Astrocyte (in vitro differentiated cells and primary cell): ENCODE results near the gene ZNF256. TPM values are rescaled to one million over a fixed set of nuclear protein-coding genes. Genes with fewer than 3 reads are reported as not detected.

ENCODE experiments used
- DNase-seq: peaks from one replicate; pipeline ENCODE4 v3.0.0-alpha.2; 2010; ENCODE audit warnings: low read depth
- FAIRE-seq: peaks from 2 replicates; lab custom pipeline; 2011; peaks lifted over from hg19 to GRCh38; lab: Jason Lieb, UNC
- H2AFZ ChIP-seq: 2 replicates; pipeline ENCODE4 v1.6.0; 2012; ENCODE audit warnings: low read depth, low read length, inconsistent platforms
- H3K27ac ChIP-seq: 2 replicates; pipeline ENCODE4 v1.5.1; 2011; ENCODE audit warnings: low read depth, low read length, inconsistent platforms
- H3K27me3 ChIP-seq: 2 replicates; pipeline ENCODE4 v1.6.0; 2011; ENCODE audit warnings: low read length, inconsistent platforms; ENCODE audit not compliant: insufficient read depth
- H3K36me3 ChIP-seq: 2 replicates; pipeline ENCODE4 v1.5.1; 2011; ENCODE audit warnings: low read length, inconsistent platforms; ENCODE audit not compliant: insufficient read depth
- H3K4me1 ChIP-seq: 2 replicates; pipeline ENCODE4 v1.5.1; 2011; ENCODE audit warnings: low read length, inconsistent platforms; ENCODE audit not compliant: insufficient read depth
- H3K4me2 ChIP-seq: 2 replicates; pipeline ENCODE4 v1.6.0; 2012; ENCODE audit warnings: low read length, inconsistent platforms
- H3K4me3 ChIP-seq: 2 replicates; pipeline ENCODE4 v1.5.1; 2011; ENCODE audit warnings: low read depth, mild to moderate bottlenecking, low read length, inconsistent platforms; ENCODE audit not compliant: insufficient read depth
- H3K79me2 ChIP-seq: 2 replicates; pipeline ENCODE4 v1.6.0; 2012; ENCODE audit warnings: mild to moderate bottlenecking, low read length, inconsistent platforms; ENCODE audit not compliant: insufficient read depth
- H3K9ac ChIP-seq: 2 replicates; pipeline ENCODE4 v1.6.0; 2012; ENCODE audit warnings: mild to moderate bottlenecking, low read length, inconsistent platforms
- H3K9me3 ChIP-seq: 2 replicates; pipeline ENCODE4 v1.5.1; 2012; ENCODE audit warnings: low read depth, mild to moderate bottlenecking, low read length, inconsistent platforms; ENCODE audit not compliant: insufficient read depth
- H4K20me1 ChIP-seq: 2 replicates; pipeline ENCODE4 v1.6.0; 2012; ENCODE audit warnings: low read length, inconsistent platforms; ENCODE audit not compliant: insufficient read depth
- H3K27ac Mint-ChIP-seq: one replicate; pipeline ENCODE4 v1.8.0; 2021; ENCODE audit warnings: mild to moderate bottlenecking, mixed read lengths; ENCODE audit not compliant: unreplicated experiment
- H3K27me3 Mint-ChIP-seq: one replicate; pipeline ENCODE4 v1.8.0; 2021; ENCODE audit warnings: low read depth, mixed read lengths; ENCODE audit not compliant: unreplicated experiment
- H3K36me3 Mint-ChIP-seq: one replicate; pipeline ENCODE4 v1.8.0; 2021; ENCODE audit warnings: low read depth, mixed read lengths; ENCODE audit not compliant: unreplicated experiment
- H3K4me1 Mint-ChIP-seq: one replicate; pipeline ENCODE4 v1.8.0; 2021; ENCODE audit warnings: low read depth, mixed read lengths; ENCODE audit not compliant: unreplicated experiment
- H3K4me3 Mint-ChIP-seq: one replicate; pipeline ENCODE4 v1.8.0; 2021; ENCODE audit warnings: mild to moderate bottlenecking, moderate library complexity, mixed read lengths; ENCODE audit not compliant: unreplicated experiment
- H3K9me3 Mint-ChIP-seq: one replicate; pipeline ENCODE4 v1.8.0; 2021; ENCODE audit warnings: mild to moderate bottlenecking, mixed read lengths; ENCODE audit not compliant: unreplicated experiment
- EZH2 ChIP-seq: IDR thresholded peaks from 2 replicates; pipeline ENCODE4 v1.6.1; 2012; ENCODE audit warnings: mild to moderate bottlenecking, low read length, inconsistent platforms; ENCODE audit not compliant: insufficient read depth
- total RNA-seq: library from RNA; stranded (reverse); gene quantifications from 2 replicates; pipeline ENCODE4 v1.2.1, GENCODE V29; 2021
- TF ChIP-seq, protein P1 (sequence below): IDR thresholded peaks from 2 replicates; pipeline ENCODE4 v1.5.1; 2011; ENCODE audit warnings: low read depth, mild to moderate bottlenecking, inconsistent platforms, low read length, moderate library complexity; ENCODE audit not compliant: insufficient read depth

Gene ZNF256
- total RNA-seq, 1 donor from 2014 or later: 7.1 TPM

- Mint-ChIP-seq H3K4me3 (no peak overlapping the region), H3K9me3 (peaks cover 44% of the 10 kb centered on the region), H3K27me3 (no peaks in the 10 kb centered on the region), H3K4me1 (no peaks in the 10 kb centered on the region), H3K36me3 (peaks cover 37% of the 10 kb centered on the region), H3K27ac (no peak overlapping the region)
- Histone ChIP-seq H4K20me1 (no peaks in the 10 kb centered on the region), H3K27ac (no peak overlapping the region), H3K9ac (no peak overlapping the region), H3K79me2 (no peaks in the 10 kb centered on the region), H3K27me3 (no peaks in the 10 kb centered on the region), H3K4me1 (no peaks in the 10 kb centered on the region), H3K4me2 (no peak overlapping the region), H3K36me3 (no peaks in the 10 kb centered on the region), H3K4me3 (no peak overlapping the region), H3K9me3 (peaks cover 16% of the 10 kb centered on the region), H2AFZ (no peak overlapping the region)
- FAIRE-seq (no peak), DNase-seq (no peak)
- TF ChIP-seq, protein P1, sequence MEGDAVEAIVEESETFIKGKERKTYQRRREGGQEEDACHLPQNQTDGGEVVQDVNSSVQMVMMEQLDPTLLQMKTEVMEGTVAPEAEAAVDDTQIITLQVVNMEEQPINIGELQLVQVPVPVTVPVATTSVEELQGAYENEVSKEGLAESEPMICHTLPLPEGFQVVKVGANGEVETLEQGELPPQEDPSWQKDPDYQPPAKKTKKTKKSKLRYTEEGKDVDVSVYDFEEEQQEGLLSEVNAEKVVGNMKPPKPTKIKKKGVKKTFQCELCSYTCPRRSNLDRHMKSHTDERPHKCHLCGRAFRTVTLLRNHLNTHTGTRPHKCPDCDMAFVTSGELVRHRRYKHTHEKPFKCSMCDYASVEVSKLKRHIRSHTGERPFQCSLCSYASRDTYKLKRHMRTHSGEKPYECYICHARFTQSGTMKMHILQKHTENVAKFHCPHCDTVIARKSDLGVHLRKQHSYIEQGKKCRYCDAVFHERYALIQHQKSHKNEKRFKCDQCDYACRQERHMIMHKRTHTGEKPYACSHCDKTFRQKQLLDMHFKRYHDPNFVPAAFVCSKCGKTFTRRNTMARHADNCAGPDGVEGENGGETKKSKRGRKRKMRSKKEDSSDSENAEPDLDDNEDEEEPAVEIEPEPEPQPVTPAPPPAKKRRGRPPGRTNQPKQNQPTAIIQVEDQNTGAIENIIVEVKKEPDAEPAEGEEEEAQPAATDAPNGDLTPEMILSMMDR: no peak
- TF ChIP-seq EZH2: no peak
Measured at GRCh38 chr19:57961785-57962184, 14.3 kb upstream of the ZNF256 start.

DNA sequence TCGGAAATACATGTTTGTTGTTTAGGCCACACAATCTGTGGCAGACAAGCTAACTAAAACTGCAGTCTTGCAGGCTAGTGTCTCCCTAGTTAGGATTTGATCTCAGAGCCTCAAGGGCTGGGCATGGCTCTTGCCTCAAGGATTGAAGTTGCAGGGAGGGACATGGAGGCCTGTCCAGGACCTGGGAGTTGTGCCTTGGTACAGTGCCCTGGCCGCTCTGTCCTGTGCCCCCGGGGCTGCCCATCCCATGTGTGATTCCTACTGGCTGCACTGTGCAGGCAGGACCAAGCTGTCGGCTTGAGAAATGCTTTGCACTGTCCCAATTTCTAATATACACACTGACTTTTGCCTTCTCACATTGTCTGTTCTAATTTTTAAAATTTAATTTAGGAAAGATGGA, 7.5 kb upstream of the ZNF256 start:
- Mint-ChIP-seq H3K27me3 (no peaks in the 10 kb centered on the region), H3K9me3 (peaks cover 30% of the 10 kb centered on the region), H3K27ac (no peak overlapping the region), H3K4me3 (no peak overlapping the region), H3K4me1 (no peaks in the 10 kb centered on the region), H3K36me3 (peaks cover 16% of the 10 kb centered on the region)
- FAIRE-seq (no peak), DNase-seq (no peak)
- Histone ChIP-seq H4K20me1 (no peaks in the 10 kb centered on the region), H2AFZ (no peak overlapping the region), H3K27me3 (no peaks in the 10 kb centered on the region), H3K4me2 (no peak overlapping the region), H3K9ac (no peak overlapping the region), H3K79me2 (no peaks in the 10 kb centered on the region), H3K4me1 (no peaks in the 10 kb centered on the region), H3K9me3 (peaks cover 19% of the 10 kb centered on the region), H3K27ac (no peak overlapping the region), H3K36me3 (no peaks in the 10 kb centered on the region), H3K4me3 (no peak overlapping the region)
- TF ChIP-seq, protein P1: no peak
- TF ChIP-seq EZH2: no peak

GRCh38 chr19:57949702-57950101, 2.2 kb upstream of the ZNF256 start:
- Mint-ChIP-seq H3K27ac (no peak overlapping the region), H3K36me3 (peaks cover 8% of the 10 kb centered on the region), H3K27me3 (no peaks in the 10 kb centered on the region), H3K4me1 (peaks cover 9% of the 10 kb centered on the region), H3K4me3 (no peak overlapping the region), H3K9me3 (peaks cover 22% of the 10 kb centered on the region)
- DNase-seq: no peak
- Histone ChIP-seq H3K4me2 (no peak overlapping the region), H3K9ac (no peak overlapping the region), H3K27ac (no peak overlapping the region), H3K4me3 (no peak overlapping the region), H3K4me1 (peaks cover 6% of the 10 kb centered on the region), H3K79me2 (peaks cover 25% of the 10 kb centered on the region), H3K27me3 (no peaks in the 10 kb centered on the region), H2AFZ (no peak overlapping the region), H3K9me3 (peaks cover 17% of the 10 kb centered on the region), H4K20me1 (peaks cover 8% of the 10 kb centered on the region), H3K36me3 (no peaks in the 10 kb centered on the region)
- TF ChIP-seq, protein P1: no peak
- TF ChIP-seq EZH2: no peak
- FAIRE-seq: no peak
